Activated CD4-positive, CD25-positive, alpha-beta regulatory T cell treated with anti-CD3 and anti-CD28 coated beads, Interleukin-2, amount 50 U/mL, for 24 hours (primary cell): ENCODE measurements around the gene CACNA1B.

Experiments
- ATAC-seq, 2 donors: fragments of 150-1000 bp; cut with Tn5 transposase; one replicate each; pipeline ENCODE4 v1.10.0; 2021; ENCODE audit warnings: mild to moderate bottlenecking in 1 of 2, moderate library complexity in 1 of 2

Gene CACNA1B

GRCh38 chr9:138043411-138044345, 166.1 kb downstream of the CACNA1B start:
- no peak for ATAC-seq

GRCh38 chr9:138044485-138045383, 167.2 kb downstream of the CACNA1B start:
- ATAC-seq, result no peak

GRCh38 chr9:138045541-138046490, 168.2 kb downstream of the CACNA1B start:
- no peak for ATAC-seq

- ATAC-seq, result no peak
Measured at GRCh38 chr9:138046641-138047301, 169.2 kb downstream of the CACNA1B start.

- no peak for ATAC-seq
Measured at GRCh38 chr9:138047469-138048040, 170.0 kb downstream of the CACNA1B start.

- no peak for ATAC-seq
Measured at GRCh38 chr9:138048184-138048583, 170.6 kb downstream of the CACNA1B start.

GRCh38 chr9:138049085-138049778, 171.7 kb downstream of the CACNA1B start:
- no peak for ATAC-seq

- ATAC-seq, result no peak
Measured at GRCh38 chr9:138049779-138050471, 172.3 kb downstream of the CACNA1B start.

- ATAC-seq, result no peak
Measured at GRCh38 chr9:138050472-138051330, 173.1 kb downstream of the CACNA1B start.

GRCh38 chr9:138051586-138052321, 174.2 kb downstream of the CACNA1B start:
- no peak for ATAC-seq

- no peak for ATAC-seq
Measured at GRCh38 chr9:138052322-138052615, 174.7 kb downstream of the CACNA1B start.

- ATAC-seq, result no peak
Measured at GRCh38 chr9:138052635-138053320, 175.2 kb downstream of the CACNA1B start.

GRCh38 chr9:138053321-138053868, 175.8 kb downstream of the CACNA1B start:
- no peak for ATAC-seq

- no peak for ATAC-seq
Measured at GRCh38 chr9:138053996-138054752, 176.6 kb downstream of the CACNA1B start.

GRCh38 chr9:138057726-138058125, 180.1 kb downstream of the CACNA1B start:
- no peak for ATAC-seq

- ATAC-seq, result no peak
Measured at GRCh38 chr9:138058181-138058580, 180.6 kb downstream of the CACNA1B start.

- no peak for ATAC-seq
Measured at GRCh38 chr9:138059196-138059595, 181.6 kb downstream of the CACNA1B start.
